AG04450 (cell line): ENCODE measurements around the gene FADS1. TPM values are rescaled to one million over a fixed set of nuclear protein-coding genes. Genes with fewer than 3 reads are reported as not detected.

ENCODE experiments used
- CTCF ChIA-PET: fragments of 300-600, 350-600 bp; formaldehyde crosslinking; extraction: SDS; loops from one replicate; lab custom pipeline; 2022; ENCODE audit warnings: antibody characterized with exemption, inconsistent platforms; lab: Charles Lee
- POLR2A ChIA-PET: fragments of 350-600 bp; formaldehyde crosslinking; extraction: SDS; loops from one replicate; lab custom pipeline; 2021; ENCODE audit warnings: antibody characterized with exemption, inconsistent platforms; lab: Yijun Ruan, JAX
- DNase-seq: peaks from one replicate; pipeline ENCODE4 v3.0.0-alpha.2; 2011; ENCODE audit warnings: low read depth, low spot score
- H3K27ac ChIP-seq: one replicate; pipeline ENCODE4 v1.5.1; 2012; ENCODE audit warnings: low read depth, low read length, control low read depth
- H3K27me3 ChIP-seq: one replicate; pipeline ENCODE4 v1.6.0; 2012; ENCODE audit warnings: low read length; ENCODE audit not compliant: control insufficient read depth, insufficient read depth
- H3K4me3 ChIP-seq: 2 replicates; pipeline ENCODE4 v1.5.1; 2011; ENCODE audit warnings: mild to moderate bottlenecking, low read depth, low read length, control low read depth
- H3K9me3 ChIP-seq: 2 replicates; pipeline ENCODE4 v1.5.1; 2012; ENCODE audit warnings: low read length; ENCODE audit not compliant: control insufficient read depth, insufficient read depth
- polyA plus RNA-seq: library from polyadenylated mRNA; depleted of rRNA; stranded (reverse); fragments of >200 nt; gene quantifications from 2 replicates; pipeline ENCODE4 v1.2.3, GENCODE V29; 2011
- TF ChIP-seq, protein P1 (sequence below): IDR thresholded peaks from 2 replicates; pipeline ENCODE4 v1.5.1; 2011; ENCODE audit warnings: low read depth, low read length, control low read depth, inconsistent platforms

Gene FADS1
- polyA plus RNA-seq, 1 experiment: 50.4 TPM

GRCh38 chr11:61803889-61804647 lies 12.7 kb downstream of the FADS1 start:
- TF ChIP-seq, protein P1, sequence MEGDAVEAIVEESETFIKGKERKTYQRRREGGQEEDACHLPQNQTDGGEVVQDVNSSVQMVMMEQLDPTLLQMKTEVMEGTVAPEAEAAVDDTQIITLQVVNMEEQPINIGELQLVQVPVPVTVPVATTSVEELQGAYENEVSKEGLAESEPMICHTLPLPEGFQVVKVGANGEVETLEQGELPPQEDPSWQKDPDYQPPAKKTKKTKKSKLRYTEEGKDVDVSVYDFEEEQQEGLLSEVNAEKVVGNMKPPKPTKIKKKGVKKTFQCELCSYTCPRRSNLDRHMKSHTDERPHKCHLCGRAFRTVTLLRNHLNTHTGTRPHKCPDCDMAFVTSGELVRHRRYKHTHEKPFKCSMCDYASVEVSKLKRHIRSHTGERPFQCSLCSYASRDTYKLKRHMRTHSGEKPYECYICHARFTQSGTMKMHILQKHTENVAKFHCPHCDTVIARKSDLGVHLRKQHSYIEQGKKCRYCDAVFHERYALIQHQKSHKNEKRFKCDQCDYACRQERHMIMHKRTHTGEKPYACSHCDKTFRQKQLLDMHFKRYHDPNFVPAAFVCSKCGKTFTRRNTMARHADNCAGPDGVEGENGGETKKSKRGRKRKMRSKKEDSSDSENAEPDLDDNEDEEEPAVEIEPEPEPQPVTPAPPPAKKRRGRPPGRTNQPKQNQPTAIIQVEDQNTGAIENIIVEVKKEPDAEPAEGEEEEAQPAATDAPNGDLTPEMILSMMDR: no peak
- POLR2A ChIA-PET: interaction anchor here (0.6 kb wide), 1 partner anchor 77 kb away, joined by 3 read pairs; no protein-coding TSS in a partner anchor
- CTCF ChIA-PET: interaction anchor here (1.0 kb wide), 1 partner anchor 11 kb away, joined by 3 read pairs; no protein-coding TSS in a partner anchor

DNA sequence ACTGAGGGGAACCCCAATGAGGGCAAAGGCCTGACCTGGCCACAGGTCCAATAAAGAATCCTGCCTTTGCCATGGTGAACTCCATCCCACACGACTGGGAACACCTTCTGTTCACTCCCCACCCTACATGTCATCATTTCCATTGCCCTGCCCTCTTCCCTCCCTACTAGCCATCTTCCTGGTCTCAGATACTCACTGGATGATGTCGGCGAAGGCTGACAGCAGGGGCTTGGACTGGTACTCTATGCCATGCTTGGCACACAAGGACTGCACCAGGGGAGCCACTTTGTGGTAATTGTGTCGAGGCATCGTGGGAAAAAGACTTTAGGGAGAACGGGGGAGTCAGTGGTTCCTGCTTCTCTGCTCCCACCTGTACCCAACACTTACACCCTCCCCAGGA lies 14.2 kb downstream of the FADS1 start:
- ChIA-PET CTCF (interaction anchor here (2.0 kb wide), 1 partner anchor 305 kb away, joined by 9 read pairs; no protein-coding TSS in a partner anchor), POLR2A (no interaction called here)
- Histone ChIP-seq H3K27ac (no peak overlapping the region), H3K27me3 (no peaks in the 10 kb centered on the region), H3K9me3 (no peaks in the 10 kb centered on the region), H3K4me3 (no peak overlapping the region)
- TF ChIP-seq, protein P1: no peak
- no peak for DNase-seq

More at GRCh38 chr11:61803889-61804647, 12.7 kb downstream of the FADS1 start:
- Histone ChIP-seq H3K27ac (no peak overlapping the region), H3K27me3 (no peaks in the 10 kb centered on the region), H3K4me3 (no peak overlapping the region), H3K9me3 (no peaks in the 10 kb centered on the region)
- DNase-seq: no peak

GRCh38 chr11:61800331-61801281 lies 16.2 kb downstream of the FADS1 start:
- no peak overlapping the region for H3K27ac ChIP-seq
- no peak for DNase-seq
- CTCF ChIA-PET: interaction anchor here (1.3 to 6.2 kb wide), 5 partner anchors 98 to 307 kb away, joined by 5 to 168 read pairs (median 9); no protein-coding TSS in a partner anchor
- TF ChIP-seq, protein P1: no peak
- POLR2A ChIA-PET: interaction anchor here (0.6 to 0.9 kb wide), 2 partner anchors 27 to 34 kb away, joined by 3 to 4 read pairs; partner anchors contain the start of gene FADS2
- H3K9me3 ChIP-seq: no peaks in the 10 kb centered on the region
- H3K4me3 ChIP-seq: no peak overlapping the region
- no peaks in the 10 kb centered on the region for H3K27me3 ChIP-seq

- ChIA-PET POLR2A (interaction anchor here (0.6 kb wide), 1 partner anchor 34 kb away, joined by 3 read pairs; no protein-coding TSS in a partner anchor), CTCF (interaction anchor here (0.7 to 6.2 kb wide), 2 partner anchors 19 to 308 kb away, joined by 7 to 168 read pairs; no protein-coding TSS in a partner anchor)
- Histone ChIP-seq H3K9me3 (no peaks in the 10 kb centered on the region), H3K4me3 (no peak overlapping the region), H3K27me3 (no peaks in the 10 kb centered on the region), H3K27ac (no peak overlapping the region)
- TF ChIP-seq, protein P1: no peak
- DNase-seq: no peak
These were observed 17.0 kb downstream of the FADS1 start for GRCh38 chr11:61799665-61800284.
